Pancreas (tissue), 10 donors: ENCODE measurements around the gene ZNF614. TPM values are rescaled to one million over a fixed set of nuclear protein-coding genes. Genes with fewer than 3 reads are reported as not detected.
"Not testable (repeated sequence)": the region's sequence is repeated elsewhere in the genome, so short reads cannot be mapped to it uniquely, and the experiment has no call there.

Experiments
- ATAC-seq, 4 donors: fragments of 200-7000 bp; cut with Tn5 transposase; one replicate each; pipeline versions ENCODE4 v1.8.0 to v1.9.1; 2020; ENCODE audit warnings: mild to moderate bottlenecking in 4 of 4, moderate library complexity in 4 of 4
- DNase-seq, 6 donors: peaks; one replicate each; pipeline ENCODE4 v3.0.0-alpha.2; 2020
- FAIRE-seq: peaks from 2 replicates; lab custom pipeline; 2012; peaks lifted over from hg19 to GRCh38; lab: Jason Lieb, UNC
- H3K27ac ChIP-seq, 4 donors: fragments of 200-600 bp; sonication (generic); 1 replicate in 3 of 4; 2 replicates in 1 of 4; pipeline versions ENCODE4 v1.5.0 to v1.8.0; 2020
- H3K27me3 ChIP-seq, 4 donors: fragments of 200-600 bp; one replicate each; pipeline ENCODE4 v1.8.0; 2021
- H3K36me3 ChIP-seq, 3 donors: fragments of 200-600 bp; sonication (generic) in 1 of 3; one replicate each; pipeline versions ENCODE4 v1.5.0 to v1.8.0; 2020 to 2021
- H3K4me1 ChIP-seq, 3 donors: fragments of 200-600 bp; one replicate each; pipeline ENCODE4 v1.8.0; 2021
- H3K4me3 ChIP-seq, 4 donors: fragments of 200-600 bp; sonication (generic) in 2 of 4; one replicate each; pipeline versions ENCODE4 v1.5.0 to v1.8.0; 2020 to 2021
- H3K9me3 ChIP-seq, 4 donors: fragments of 200-600 bp; one replicate each; pipeline ENCODE4 v1.8.0; 2021
- CTCF ChIP-seq, 4 donors: fragments of 200-600 bp; sonication (generic) in 3 of 4; IDR thresholded peaks; one replicate each; pipeline versions ENCODE4 v1.5.0 to v1.8.0; 2021; ENCODE audit warnings: antibody characterized with exemption in 4 of 4
- WGBS, 2 donors: extraction: QIAGEN DNeasy Blood & Tissue Kit; methylation state at CpG; one replicate each; pipeline ENCODE4 v1.1.7; 2013; 5-methylcytosine and 5-hydroxymethylcytosine counted together
- intact Hi-C, 3 donors: fragments of 100-400 bp; cut with DNase I; formaldehyde crosslinking; loops; one replicate each; pipeline versions ENCODE4 v1.11.1 to v1.14.2; 2022
- polyA plus RNA-seq, 2 donors: library from polyadenylated mRNA; stranded (reverse); fragments of 200-250 nt; gene quantifications; one replicate each; pipeline ENCODE4 v1.2.3, GENCODE V29; 2013
- total RNA-seq, 6 donors: library from RNA; stranded (reverse); fragmentation: NEBNext Ultra II Directional in 4 of 6; extraction: Animal tissue kit (Norgen Biotek cat#: 25700) in 4 of 6; gene quantifications; one replicate each; pipeline versions ENCODE4 v1.2.1 to v1.2.4, GENCODE V29; 2021 to 2023
- donor health status: healthy with polysubstance abuse.
- donor health status: DM: no; HTN: no; CAD: no; lungs with moderate emphysema.
- donor health status: DM: no; HTN: no; CAD: no.
- donor health status: control.
- donor health status: control.
- donor health status: Bipolar disorder and iron deficiency.
- donor health status: DM: yes; HTN: yes; CAD: no.
- donor health status: DM: no; HTN: no; CAD: no.
- donor health status: DM: no; HTN: no; CAD: no.
- donor health status: DM: yes; HTN: yes; CAD: no.

The ZNF614 gene
- total and polyA plus RNA-seq, 8 donors: 1.3 to 4.2 (median 2.1) TPM

DNA sequence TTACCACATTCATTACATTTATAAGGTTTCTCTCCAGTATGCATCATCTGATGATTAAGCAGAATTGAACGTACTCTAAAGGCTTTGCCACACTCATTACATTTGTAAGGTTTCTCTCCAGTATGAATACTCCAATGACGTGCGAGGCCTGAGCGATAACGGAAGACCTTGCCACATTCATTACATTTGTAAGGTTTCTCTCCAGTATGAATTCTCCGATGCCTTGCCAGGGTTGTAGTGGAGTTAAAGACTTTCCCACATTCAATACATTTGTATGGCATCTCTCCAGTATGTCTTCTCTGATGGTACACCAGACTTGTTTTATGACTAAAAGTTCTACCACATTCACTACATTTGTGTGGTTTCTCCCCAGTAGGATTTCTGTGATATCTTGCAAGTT lies 37.2 kb upstream of the ZNF614 start:
- intact Hi-C loops: no loop called here

GRCh38 chr19:52056480-52056879 lies 28.3 kb upstream of the ZNF614 start:
- intact Hi-C loops, H3K4me3 ChIP-seq, H3K9me3 ChIP-seq, H3K4me1 ChIP-seq, H3K27ac ChIP-seq, H3K36me3 ChIP-seq, DNase-seq, ATAC-seq, H3K27me3 ChIP-seq, FAIRE-seq: not testable (repeated sequence)
- WGBS, 2 donors: 97 to 99% methylated on average over 3 of the region's 3 CpGs

More for the DNA sequence above, 37.2 kb upstream of the ZNF614 start:
- H3K4me3 ChIP-seq: no peak overlapping the region
- DNase-seq (no peak), FAIRE-seq (no peak), ATAC-seq (no peak)
- H3K27ac ChIP-seq: no peak overlapping the region
- peaks cover 3 to 39% (median 15%) of the 10 kb centered on the region in 4 donors for H3K9me3 ChIP-seq
- no peak for TF ChIP-seq CTCF (IDR thresholded peaks at IDR 0.05)
- no peaks in the 10 kb centered on the region for H3K4me1 ChIP-seq
- no peaks in the 10 kb centered on the region for H3K27me3 ChIP-seq
- WGBS, 2 donors: 99% methylated on average over 6 of the region's 6 CpGs
- H3K36me3 ChIP-seq: peaks cover 19 to 54% (median 23%) of the 10 kb centered on the region in 3 donors

DNA sequence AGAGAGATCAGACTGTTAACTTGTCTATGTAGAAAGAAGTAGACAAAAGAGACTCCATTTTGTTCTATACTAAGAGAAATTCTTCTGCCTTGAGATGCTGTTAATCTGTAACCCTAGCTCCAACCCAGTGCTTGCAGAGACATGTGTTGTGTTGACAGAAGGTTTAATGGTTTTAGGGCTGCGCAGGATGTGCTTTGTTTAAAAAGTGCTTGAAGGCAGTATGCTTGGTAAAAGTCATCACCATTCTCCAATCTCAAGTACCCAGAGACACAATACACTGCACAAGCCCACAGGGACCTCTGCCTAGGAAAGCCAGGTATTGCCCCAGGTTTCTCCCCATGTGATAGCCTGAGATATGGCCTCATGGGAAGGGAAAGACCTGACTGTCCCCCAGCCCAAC lies 23.6 kb upstream of the ZNF614 start:
- H3K4me3 ChIP-seq, intact Hi-C loops, H3K4me1 ChIP-seq, ATAC-seq, H3K36me3 ChIP-seq, H3K27me3 ChIP-seq, H3K27ac ChIP-seq, H3K9me3 ChIP-seq, FAIRE-seq, DNase-seq: not testable (repeated sequence)
- WGBS, 2 donors: 82 to 85% methylated on average over 1 of the region's 1 CpG

DNA sequence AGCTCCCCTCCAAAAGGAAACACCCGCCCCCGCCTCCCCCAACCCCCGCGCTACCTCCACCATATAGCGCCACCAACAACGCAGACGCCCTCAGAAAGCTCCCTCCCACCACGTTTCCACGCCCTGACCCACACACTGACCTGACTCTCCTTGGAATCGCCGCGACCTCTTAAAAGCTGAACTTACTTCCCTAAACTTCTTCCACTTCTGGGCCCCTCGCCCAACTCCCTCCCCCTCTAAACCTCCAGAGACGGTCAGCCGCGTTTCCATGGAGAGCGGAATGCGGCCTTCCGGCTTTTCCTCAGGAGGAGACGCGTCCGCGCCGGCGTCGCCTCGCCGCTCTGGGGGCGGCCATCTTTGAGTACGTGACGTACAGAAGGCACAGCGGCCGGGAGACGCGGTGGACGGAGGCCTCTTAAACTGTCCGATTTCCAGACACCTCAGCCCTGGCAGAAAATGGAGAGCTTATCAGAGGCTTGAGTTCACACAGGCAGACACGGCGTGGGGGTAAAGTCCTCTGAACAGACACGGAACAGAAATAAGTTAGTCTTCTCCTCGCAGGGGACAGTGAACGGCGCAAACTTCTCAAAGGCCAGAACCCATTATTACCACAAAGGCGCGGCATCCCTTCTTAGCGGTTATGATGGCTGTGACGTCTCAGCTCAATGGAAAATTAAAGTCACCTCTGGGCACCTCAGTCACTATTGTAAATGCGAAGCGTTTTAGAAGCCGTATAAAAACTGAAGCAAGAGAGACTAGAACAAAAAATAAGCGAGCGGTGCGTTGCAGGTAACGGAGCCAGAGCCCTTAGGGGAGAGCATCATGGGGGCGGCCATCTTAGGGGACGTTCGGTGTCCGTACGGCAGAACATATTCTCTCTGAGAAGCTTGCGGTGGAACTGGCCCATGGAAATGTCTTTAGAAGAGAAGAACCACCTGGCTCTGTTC lies 20.6 kb upstream of the ZNF614 start, which contains the start of gene ZNF432:
ZNF432 (minus strand) TSS at position 284 of the 947 bp plus-strand sequence. CDS start 1,970 bp downstream, outside the sequence.
- Histone ChIP-seq H3K4me1 (no peaks in the 10 kb centered on the region), H3K27ac (peak within 1 kb of the TSS; percentile 76 to 93 (median 89)), H3K27me3 (peaks cover 0 to 2% (median 0%) of the 10 kb centered on the region in 4 donors), H3K4me3 (peak within 1 kb of the TSS; percentile 24 to 51 (median 40)), H3K9me3 (no peaks in the 10 kb centered on the region), H3K36me3 (peaks cover 0 to 19% (median 14%) of the 10 kb centered on the region in 3 donors)
- FAIRE-seq: no peak
- 9 to 13% methylated on average over 60 of the region's 60 CpGs for WGBS, 2 donors
- ATAC-seq: peak; percentile 94 to 99 (median 97)
- no peak for TF ChIP-seq CTCF (IDR thresholded peaks at IDR 0.05)
- peak; percentile 80 to 92 (median 86) for DNase-seq
- intact Hi-C loops: no loop called here

- Histone ChIP-seq H3K36me3 (peaks cover 38 to 82% (median 65%) of the 10 kb centered on the region in 3 donors), H3K4me3 (no peak overlapping the region), H3K9me3 (peaks cover 0 to 15% (median 5%) of the 10 kb centered on the region in 4 donors), H3K27ac (no peak overlapping the region), H3K27me3 (no peaks in the 10 kb centered on the region), H3K4me1 (no peaks in the 10 kb centered on the region)
- WGBS, 2 donors: 96 to 97% methylated on average over 4 of the region's 4 CpGs
- no peak for DNase-seq
- no peak for FAIRE-seq
- intact Hi-C loops: no loop called here
- TF ChIP-seq CTCF (IDR thresholded peaks at IDR 0.05): no peak
- ATAC-seq: no peak
Measured at GRCh38 chr19:52039169-52039568, 11.0 kb upstream of the ZNF614 start.
